ENCODE results near the gene OSTF1. TPM values are rescaled to one million over a fixed set of nuclear protein-coding genes. Genes with fewer than 3 reads are reported as not detected.

The OSTF1 gene
- total and polyA plus RNA-seq, 10 of the 15 experiments (the other 5 are each of a cell fraction or from before 2014, with no cell fraction given) = 36.2 to 82.4 (median 46.9) TPM

- TF ChIP-seq BCL3 (IDR thresholded peaks at IDR 0.05; ENCODE audit: borderline replicate concordance, insufficient read depth, low read depth, low read length, poor library complexity, severe bottlenecking) = no peak
- TF ChIP-seq ATF7 (IDR thresholded peaks at IDR 0.05; ENCODE audit: low read depth) = no peak
- no peak for TF ChIP-seq HDAC2 (IDR thresholded peaks at IDR 0.05)
- no peak for TF ChIP-seq BMI1 (IDR thresholded peaks at IDR 0.05; ENCODE audit: borderline replicate concordance)
- TF ChIP-seq ZSCAN29 (IDR thresholded peaks at IDR 0.05) = no peak
- TF ChIP-seq SKIL (IDR thresholded peaks at IDR 0.05; ENCODE audit: low read depth, poor library complexity, severe bottlenecking) = no peak
- TF ChIP-seq CBFB (IDR thresholded peaks at IDR 0.05; ENCODE audit: low read depth) = no peak
- no peak; the same call in 1 of the 2 replicates for TF ChIP-seq POLR2AphosphoS2 (IDR thresholded peaks at IDR 0.05; ENCODE audit: low read depth, low read length)
- no peak for TF ChIP-seq CHD1 (IDR thresholded peaks at IDR 0.05; ENCODE audit: low read depth, low read length)
- TF ChIP-seq ZBTB11 (CRISPR knock-in tag; IDR thresholded peaks at IDR 0.05) = no peak
- no peak for TF ChIP-seq IRF4 (IDR thresholded peaks at IDR 0.05; ENCODE audit: low read depth, low read length)
- TF ChIP-seq ZNF687 (IDR thresholded peaks at IDR 0.05) = peak; percentile 68
- peak; percentile 58 for TF ChIP-seq NRF1 (conservative IDR thresholded peaks at IDR 0.05; ENCODE audit: low read depth, low read length)
- no peak for TF ChIP-seq YBX1 (IDR thresholded peaks at IDR 0.05)
- TF ChIP-seq ZNF384 (IDR thresholded peaks at IDR 0.05; ENCODE audit: borderline replicate concordance, low read depth, low read length) = no peak
- TF ChIP-seq PAX5 (IDR thresholded peaks at IDR 0.05; ENCODE audit: borderline replicate concordance, low read depth, low read length) = 0 out of 2 replicates have a peak, but pooled peaks have one; percentile 37
- TF ChIP-seq JUNB (IDR thresholded peaks at IDR 0.05) = no peak
- no peak for TF ChIP-seq GABPA (IDR thresholded peaks at IDR 0.05; ENCODE audit: low read depth)
- TF ChIP-seq CBX3 (IDR thresholded peaks at IDR 0.05; ENCODE audit: borderline replicate concordance, low read depth) = no peak
These were observed at the start of gene OSTF1, which contains the start of gene NMRK1 (continued) for GRCh38 chr9:75087824-75088645.

All from GM12878 (cell line).